ENCODE results near the gene OGDHL. TPM values are rescaled to one million over a fixed set of nuclear protein-coding genes. Genes with fewer than 3 reads are reported as not detected.

OGDHL gene
- total RNA-seq, 1 experiment from 2014 or later: 7.6 TPM

DNA sequence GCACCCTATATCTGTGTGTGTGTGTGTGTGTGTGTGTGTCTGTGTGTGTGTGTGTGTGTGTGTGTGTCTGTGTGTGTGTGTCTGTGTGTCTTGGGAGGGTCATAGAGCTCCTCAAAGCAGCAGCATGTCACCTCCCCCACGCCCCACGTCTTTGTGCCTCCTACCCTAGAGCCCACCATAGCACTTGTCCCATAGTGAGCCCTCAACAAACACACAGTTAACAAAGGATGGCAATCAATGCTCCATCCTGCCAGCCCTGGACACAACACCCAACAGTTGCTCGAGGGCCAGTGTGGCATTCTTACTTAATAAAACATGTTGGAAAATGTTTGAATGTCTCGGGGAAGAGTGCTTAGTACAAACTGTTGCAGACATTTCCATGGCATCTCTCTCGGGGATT lies 52.2 kb downstream of the OGDHL start:
- in situ Hi-C loops (cut with HindIII; ENCODE audit: low sequenced_read_pairs): no loop called here

DNA sequence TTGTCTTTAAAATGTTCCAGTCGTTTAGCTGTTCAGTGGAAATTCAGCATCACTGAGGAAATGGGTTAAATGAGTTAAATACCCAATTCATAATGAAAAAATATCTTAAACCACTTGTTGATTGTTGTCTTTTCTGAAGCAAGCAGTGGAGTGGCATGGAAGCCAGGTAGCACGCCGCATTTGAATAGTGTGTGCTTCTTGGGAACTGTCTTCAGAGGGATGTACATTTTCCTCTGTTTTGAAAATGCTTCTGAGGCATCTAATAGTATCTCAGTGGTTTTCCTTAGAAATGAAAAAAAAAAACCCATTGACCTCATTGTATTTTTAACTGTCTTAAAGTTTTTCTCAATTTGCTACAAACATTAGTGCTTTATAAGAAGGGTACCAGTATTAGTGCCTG lies 54.5 kb downstream of the OGDHL start:
- in situ Hi-C loops (cut with HindIII; ENCODE audit: low sequenced_read_pairs): no loop called here
- no peak for DNase-seq (ENCODE audit: low spot score)

More for the DNA sequence above, 52.2 kb downstream of the OGDHL start:
- DNase-seq (ENCODE audit: low spot score): no peak

DNA sequence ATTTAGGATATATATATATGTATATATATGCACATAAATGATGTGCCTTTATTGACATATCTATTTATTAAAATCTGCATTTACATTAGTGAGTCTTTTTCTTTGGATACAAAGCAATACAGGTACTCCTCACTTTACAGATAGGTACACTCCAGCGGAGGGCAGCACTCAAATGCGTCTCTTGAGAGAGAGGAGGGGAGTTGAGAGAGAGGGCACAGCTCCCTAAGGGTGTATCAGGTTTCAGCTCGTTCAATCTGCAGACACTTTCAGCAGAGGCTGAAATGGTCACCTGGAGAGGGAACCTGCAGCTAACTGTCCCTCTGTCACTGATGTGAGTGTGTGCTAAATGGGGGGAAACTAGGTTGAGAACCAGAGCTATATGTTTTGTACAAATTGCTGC lies 61.1 kb downstream of the OGDHL start:
- in situ Hi-C loops (cut with HindIII; ENCODE audit: low sequenced_read_pairs): no loop called here
- DNase-seq (ENCODE audit: low spot score): no peak

DNA sequence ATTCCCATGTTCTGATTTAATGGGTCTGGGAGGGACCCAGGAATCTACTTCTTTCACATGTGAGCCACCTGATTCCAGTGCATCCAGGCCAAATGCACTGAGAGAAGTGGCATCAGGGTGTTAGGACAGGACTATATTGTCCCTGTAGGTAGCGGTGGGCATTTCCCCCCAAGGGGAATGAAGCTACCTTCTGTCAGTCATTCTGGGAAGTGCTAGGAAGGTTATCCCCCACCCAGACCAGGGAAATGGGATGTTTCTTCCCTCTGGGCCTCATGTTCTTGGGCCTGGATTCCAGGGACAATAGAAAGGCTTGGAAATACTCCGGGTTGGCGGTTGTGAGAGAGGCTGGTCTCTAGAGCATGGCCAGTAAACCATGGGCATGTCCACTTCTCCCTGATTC lies 61.9 kb downstream of the OGDHL start:
- DNase-seq (ENCODE audit: low spot score): no peak
- in situ Hi-C loops (cut with HindIII; ENCODE audit: low sequenced_read_pairs): no loop called here

DNA sequence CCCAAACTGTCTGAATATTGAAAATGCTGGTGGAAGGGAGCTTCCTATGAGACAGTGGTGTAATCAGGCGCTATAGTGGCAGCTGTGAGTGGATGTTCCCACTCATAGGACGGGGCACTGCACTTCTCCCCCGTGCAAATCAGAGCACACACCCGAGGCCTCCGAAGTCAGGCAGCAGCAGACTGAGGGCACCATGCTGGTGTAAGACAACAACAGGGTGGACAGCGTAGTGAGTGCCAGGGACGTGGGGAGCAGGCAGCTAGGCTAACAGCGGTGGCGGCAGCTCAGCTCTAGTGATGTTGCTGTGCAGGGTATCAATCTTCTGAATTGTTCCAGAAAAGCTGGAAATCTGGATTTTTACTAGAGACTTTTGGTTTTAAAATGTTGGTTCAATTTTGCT lies 63.4 kb downstream of the OGDHL start:
- no peak for DNase-seq (ENCODE audit: low spot score)
- in situ Hi-C loops (cut with HindIII; ENCODE audit: low sequenced_read_pairs): no loop called here

DNA sequence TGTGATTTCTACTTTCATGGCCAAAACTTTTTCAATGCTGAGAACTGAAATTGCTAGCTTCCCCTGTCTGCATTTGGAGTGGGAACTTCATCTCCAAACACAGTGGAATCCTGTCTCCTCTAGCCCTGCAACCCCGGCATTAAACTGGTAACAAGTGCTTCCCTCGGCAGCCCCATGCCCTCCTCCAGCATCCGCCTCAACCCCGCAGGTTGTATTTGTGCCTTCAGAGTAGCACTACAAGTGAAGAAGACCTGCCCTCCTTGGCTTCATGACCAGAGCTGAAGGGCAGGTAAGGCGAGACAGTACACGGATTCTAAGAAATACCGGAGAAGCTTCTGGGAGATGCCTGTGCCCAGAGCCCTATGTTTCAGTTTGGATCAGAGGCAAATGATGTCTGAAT lies 65.8 kb downstream of the OGDHL start:
- DNase-seq (ENCODE audit: low spot score): no peak
- in situ Hi-C loops (cut with HindIII; ENCODE audit: low sequenced_read_pairs): no loop called here

DNA sequence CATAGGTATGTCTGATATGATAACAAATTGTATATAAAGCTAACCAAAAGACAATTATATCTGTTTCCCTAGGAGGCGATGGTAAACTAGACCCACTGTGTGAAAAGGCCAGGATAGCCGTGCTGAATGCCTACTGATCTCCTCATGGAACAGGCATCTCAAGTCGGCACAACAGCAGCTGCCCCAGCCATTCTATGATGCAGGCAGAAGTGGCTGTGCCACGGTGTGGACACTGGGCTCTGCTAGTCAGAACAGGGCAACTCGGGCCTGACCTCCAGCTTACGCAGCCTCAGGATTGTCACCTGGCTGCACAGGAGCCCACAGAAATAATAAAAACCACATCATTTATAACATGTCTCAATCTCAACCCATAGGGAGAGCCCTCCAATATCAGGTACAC lies 67.7 kb downstream of the OGDHL start:
- in situ Hi-C loops (cut with HindIII; ENCODE audit: low sequenced_read_pairs): no loop called here
- DNase-seq (ENCODE audit: low spot score): no peak

DNA sequence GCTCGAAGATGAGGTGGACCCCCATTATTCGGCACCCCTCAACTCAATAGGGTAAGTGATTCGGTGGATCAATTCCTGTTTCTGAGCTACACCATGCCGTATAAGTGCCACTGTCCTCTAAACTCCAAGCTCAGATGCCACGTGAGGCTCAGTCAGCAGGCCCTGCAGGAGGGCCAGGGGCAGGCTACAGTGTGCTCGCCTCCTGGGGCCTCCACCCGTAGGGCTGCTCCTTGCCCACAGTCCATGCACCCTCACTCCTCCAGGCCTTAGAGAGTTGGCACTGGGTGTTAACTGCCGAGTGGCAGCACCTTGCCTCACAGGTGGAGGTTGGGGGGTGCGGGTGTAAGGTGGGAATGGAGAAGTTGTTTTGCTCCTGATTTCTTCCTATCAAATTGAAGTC lies 70.5 kb downstream of the OGDHL start:
- in situ Hi-C loops (cut with HindIII; ENCODE audit: low sequenced_read_pairs): no loop called here
- no peak for DNase-seq (ENCODE audit: low spot score)

DNA sequence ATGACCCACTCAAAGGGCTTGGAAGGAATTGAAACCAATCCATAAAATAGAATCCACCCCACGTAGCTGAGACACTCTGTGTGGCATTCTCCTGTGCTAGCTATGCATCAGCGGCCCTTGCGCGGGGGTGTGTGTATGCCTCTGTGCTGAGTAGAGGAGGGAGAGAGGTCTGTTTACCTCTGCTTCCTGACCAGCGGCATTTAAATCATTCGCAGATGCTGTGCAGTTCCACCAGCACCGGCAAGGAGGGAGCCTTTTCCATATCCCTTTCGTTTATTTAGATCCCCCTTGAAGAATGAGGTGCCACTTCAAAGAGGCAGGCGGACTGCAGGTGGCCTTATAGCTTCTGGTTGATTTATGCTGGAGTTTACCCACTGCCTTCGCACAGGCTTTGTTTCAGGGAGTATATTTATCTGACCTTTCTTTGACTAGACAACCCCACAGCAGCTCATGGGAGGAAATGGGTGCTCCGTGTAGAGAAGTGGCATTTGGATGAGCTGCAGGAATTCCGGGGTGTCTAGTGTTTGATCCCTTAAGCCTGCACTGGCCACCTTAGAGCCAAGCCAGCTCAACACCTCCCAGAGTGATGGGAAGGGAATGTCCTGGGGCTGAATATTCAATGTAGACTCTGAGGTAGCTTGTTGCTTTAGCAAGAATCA lies 71.3 kb downstream of the OGDHL start:
- in situ Hi-C loops (cut with HindIII; ENCODE audit: low sequenced_read_pairs): no loop called here
- DNase-seq (ENCODE audit: low spot score): no peak

DNA sequence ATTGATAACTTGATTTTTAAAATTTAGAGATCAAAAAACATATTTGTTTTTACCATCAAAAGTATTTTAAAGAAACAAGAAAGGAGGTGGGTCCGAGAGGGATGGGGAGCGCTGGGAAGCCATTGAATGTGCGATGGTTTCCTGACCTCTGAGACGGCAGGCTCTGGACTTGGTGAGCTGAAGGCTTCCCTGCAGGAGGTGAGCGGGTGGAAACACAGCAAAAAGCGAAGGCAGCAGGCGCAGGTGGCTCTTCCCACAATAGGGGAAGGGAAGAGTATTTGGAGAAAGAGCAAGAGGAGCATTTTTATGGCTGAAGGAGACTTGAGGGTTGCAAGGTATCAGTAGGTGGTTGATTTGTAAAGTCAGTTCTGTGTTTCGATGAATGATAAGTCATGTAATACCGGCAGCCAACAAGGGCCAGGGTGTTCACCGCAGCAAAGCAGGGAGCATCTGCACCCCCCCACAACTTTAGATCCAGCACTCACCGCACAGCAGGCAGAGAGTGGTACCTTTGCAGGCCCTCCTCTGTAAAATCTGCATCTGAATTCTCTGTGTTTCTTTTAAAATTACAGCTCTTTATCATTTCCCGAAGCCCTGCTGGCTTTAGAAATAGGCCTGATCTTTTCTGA lies 72.1 kb downstream of the OGDHL start:
- in situ Hi-C loops (cut with HindIII; ENCODE audit: low sequenced_read_pairs): no loop called here
- DNase-seq (ENCODE audit: low spot score): no peak

DNA sequence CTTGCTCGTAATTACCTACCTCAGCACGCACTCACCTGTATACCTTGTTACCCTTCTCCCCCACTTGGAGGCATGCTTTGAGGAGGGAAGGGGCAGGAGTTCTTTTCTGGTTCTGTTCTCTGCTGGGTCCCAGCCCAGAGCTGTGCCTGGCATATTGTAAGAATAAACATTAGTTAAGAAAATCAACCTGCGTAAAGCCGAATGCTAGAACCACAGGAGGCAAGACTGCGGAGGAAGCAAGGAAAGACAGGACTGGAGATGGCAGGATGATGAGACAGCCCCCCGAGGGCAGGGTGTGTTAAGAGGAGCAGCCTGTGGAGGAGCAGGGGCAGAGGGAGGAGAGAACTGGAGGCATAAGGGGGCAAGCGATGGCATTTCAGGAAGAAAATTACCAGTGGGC lies 73.2 kb downstream of the OGDHL start:
- no peak for DNase-seq (ENCODE audit: low spot score)
- in situ Hi-C loops (cut with HindIII; ENCODE audit: low sequenced_read_pairs): no loop called here

DNA sequence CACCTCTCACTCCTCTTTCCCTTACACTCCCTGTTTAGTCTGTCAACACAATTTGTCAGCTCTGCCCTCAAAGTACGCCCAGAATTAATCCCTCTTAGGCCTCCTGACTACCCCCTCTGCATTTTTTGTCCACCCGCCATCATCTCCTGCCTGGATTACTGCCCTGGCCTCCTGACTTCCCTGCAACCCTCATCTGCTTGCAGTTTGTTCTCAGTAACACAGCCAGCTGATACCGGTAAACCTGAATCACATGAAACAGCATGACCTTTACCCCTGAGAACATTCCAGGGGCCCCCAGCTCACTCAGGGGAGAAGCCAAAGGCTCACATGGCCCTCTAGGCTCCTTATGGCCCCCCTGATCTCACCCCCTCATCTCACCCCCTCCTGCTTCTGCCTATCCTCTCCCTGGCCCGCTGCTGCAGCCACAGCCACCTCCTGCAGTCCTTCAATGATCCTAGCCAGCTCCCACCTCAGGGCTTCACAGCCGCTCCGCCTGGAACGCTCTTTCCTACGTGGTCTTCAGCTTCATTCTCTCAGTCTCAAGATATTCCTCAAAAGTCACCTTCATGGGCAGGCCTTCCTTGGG lies 73.8 kb downstream of the OGDHL start:
- DNase-seq (ENCODE audit: low spot score): peak; percentile 41
- in situ Hi-C loops (cut with HindIII; ENCODE audit: low sequenced_read_pairs): no loop called here

DNA sequence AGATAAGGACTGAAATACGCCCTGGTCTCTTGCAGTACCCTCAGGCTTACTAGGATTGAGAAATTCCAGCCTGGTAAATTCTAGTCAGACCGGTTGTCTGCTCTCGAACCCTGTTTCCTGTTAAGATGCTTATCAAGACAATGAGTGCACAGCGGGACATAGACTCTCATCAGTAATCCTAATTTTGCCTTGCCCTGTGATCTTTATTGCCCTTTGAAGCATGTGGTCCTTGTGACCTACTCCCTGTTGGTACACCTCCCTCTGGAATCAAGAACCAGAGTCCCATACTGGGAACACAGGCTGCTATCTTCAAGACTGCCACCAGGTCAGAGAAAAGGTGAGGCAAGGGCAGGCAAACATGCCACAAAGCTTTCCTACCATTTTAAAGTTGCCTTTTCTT lies 75.5 kb downstream of the OGDHL start:
- in situ Hi-C loops (cut with HindIII; ENCODE audit: low sequenced_read_pairs): no loop called here
- no peak for DNase-seq (ENCODE audit: low spot score)

Other genes with a start within 250 kb of the OGDHL start
- gene ERCC6, start 223.2 kb downstream of the OGDHL start, total RNA-seq (2014; rRNA removed; shearing (Covaris generic)): 3.6 and 13.3 TPM in 2 replicates
- not detected in 2 replicates for gene SLC18A3, start 152.0 kb downstream of the OGDHL start, total RNA-seq (2014; rRNA removed; shearing (Covaris generic))
- gene CHAT, start 148.3 kb downstream of the OGDHL start, total RNA-seq (2014; rRNA removed; shearing (Covaris generic)): not detected in 2 replicates
- gene C10orf53, start 82.7 kb downstream of the OGDHL start, total RNA-seq (2014; rRNA removed; shearing (Covaris generic)): not detected in 2 replicates
- gene PARG, start 179.7 kb upstream of the OGDHL start, total RNA-seq (2014; rRNA removed; shearing (Covaris generic)): 22.9 and 29.6 TPM in 2 replicates
- 14.8 and 16.1 TPM in 2 replicates for gene TIMM23B, start 179.7 kb upstream of the OGDHL start, total RNA-seq (2014; rRNA removed; shearing (Covaris generic))
- gene AGAP6, start 226.1 kb upstream of the OGDHL start, total RNA-seq (2014; rRNA removed; shearing (Covaris generic)): 1.3 and 2.0 TPM in 2 replicates

Data from G401 (cell line).